GM23338 (cell line): ENCODE data around the gene SELENOF. TPM values are rescaled to one million over a fixed set of nuclear protein-coding genes. Genes with fewer than 3 reads are reported as not detected.

Source experiments
- ATAC-seq: fragments of 200-7000 bp; cut with Tn5 transposase; 3 replicates; pipeline ENCODE4 v1.9.1; 2020
- DNase-seq: peaks from one replicate; pipeline ENCODE4 v3.0.0-alpha.2; 2015; ENCODE audit warnings: low spot score
- H2AFZ ChIP-seq: fragments of 200-600 bp; sonication (generic); 2 replicates; pipeline ENCODE4 v1.8.0; 2016; ENCODE audit warnings: antibody characterized with exemption, mild to moderate bottlenecking, moderate library complexity
- H3F3A ChIP-seq: fragments of 200-600 bp; sonication (generic); replicated peaks from 2 replicates; pipeline ENCODE4 v1.8.0; 2017; ENCODE audit warnings: antibody characterized with exemption, mixed run types, low read depth
- H3K27ac ChIP-seq: fragments of 200-600 bp; sonication (generic); 2 replicates; pipeline ENCODE4 v1.6.1; 2016; ENCODE audit warnings: low read depth
- H3K27me3 ChIP-seq: fragments of 200-600 bp; sonication (generic); 2 replicates; pipeline ENCODE4 v1.8.0; 2016; ENCODE audit warnings: mild to moderate bottlenecking, mixed run types, moderate library complexity; ENCODE audit not compliant: insufficient read depth
- H3K36me3 ChIP-seq: fragments of 200-600 bp; sonication (generic); 2 replicates; pipeline ENCODE4 v1.8.0; 2016; ENCODE audit warnings: mild to moderate bottlenecking; ENCODE audit not compliant: insufficient read depth
- H3K4me1 ChIP-seq: fragments of 200-600 bp; sonication (generic); 2 replicates; pipeline ENCODE4 v1.8.0; 2016; ENCODE audit warnings: mild to moderate bottlenecking, moderate library complexity; ENCODE audit not compliant: insufficient read depth
- H3K4me2 ChIP-seq: fragments of 200-600 bp; sonication (generic); 2 replicates; pipeline ENCODE4 v1.7.1; 2017; ENCODE audit warnings: mixed run types
- H3K4me3 ChIP-seq: fragments of 200-600 bp; sonication (generic); 2 replicates; pipeline ENCODE4 v1.6.1; 2016; ENCODE audit warnings: mixed run types
- H3K79me2 ChIP-seq: fragments of 200-600 bp; sonication (generic); replicated peaks from 2 replicates; pipeline ENCODE4 v1.8.0; 2017; ENCODE audit warnings: mild to moderate bottlenecking; ENCODE audit not compliant: insufficient read depth
- H3K9me2 ChIP-seq: fragments of 200-600 bp; sonication (generic); 2 replicates; pipeline ENCODE4 v1.8.0; 2017; ENCODE audit not compliant: insufficient read depth
- H4K20me1 ChIP-seq: fragments of 200-600 bp; sonication (generic); replicated peaks from 2 replicates; pipeline ENCODE4 v1.8.0; 2017; ENCODE audit warnings: mild to moderate bottlenecking; ENCODE audit not compliant: insufficient read depth
- H3K27ac Mint-ChIP-seq: 2 replicates; pipeline ENCODE4 v1.8.0; 2020; ENCODE audit warnings: inconsistent platforms, mild to moderate bottlenecking, moderate library complexity, mixed read lengths
- H3K27me3 Mint-ChIP-seq: 3 replicates; pipeline ENCODE4 v1.8.0; 2022; ENCODE audit warnings: low read depth, mild to moderate bottlenecking, moderate library complexity, mixed read lengths, inconsistent platforms; ENCODE audit not compliant: insufficient read depth, poor library complexity
- H3K36me3 Mint-ChIP-seq: 3 replicates; pipeline ENCODE4 v1.8.0; 2021; ENCODE audit warnings: low read depth, mild to moderate bottlenecking, inconsistent platforms, moderate library complexity, mixed read lengths
- H3K4me1 Mint-ChIP-seq: 3 replicates; pipeline ENCODE4 v1.8.0; 2020; ENCODE audit warnings: mild to moderate bottlenecking, inconsistent platforms, mixed read lengths
- H3K4me3 Mint-ChIP-seq: 3 replicates; pipeline ENCODE4 v1.8.0; 2021; ENCODE audit warnings: moderate library complexity, mild to moderate bottlenecking, inconsistent platforms, mixed read lengths
- H3K9me3 Mint-ChIP-seq: 3 replicates; pipeline ENCODE4 v1.8.0; 2020; ENCODE audit warnings: moderate library complexity, mild to moderate bottlenecking, inconsistent platforms, mixed read lengths
- EZH2 ChIP-seq: fragments of 200-600 bp; sonication (generic); IDR thresholded peaks from one replicate; pipeline ENCODE4 v1.8.0; 2017; ENCODE audit warnings: antibody characterized with exemption, mild to moderate bottlenecking, low read depth; ENCODE audit not compliant: unreplicated experiment
- EZH2phosphoT487 ChIP-seq: fragments of 200-600 bp; sonication (generic); IDR thresholded peaks from one replicate; pipeline ENCODE4 v1.8.1; 2018; ENCODE audit warnings: antibody characterized with exemption; ENCODE audit not compliant: unreplicated experiment
- JUNB ChIP-seq: IDR thresholded peaks from one replicate; pipeline ENCODE4 v1.6.1; 2016; ENCODE audit warnings: antibody characterized with exemption; ENCODE audit not compliant: unreplicated experiment
- POLR2AphosphoS5 ChIP-seq: IDR thresholded peaks from 2 replicates; pipeline ENCODE4 v1.6.1; 2016; ENCODE audit warnings: antibody characterized with exemption, low read depth
- ZNF331 ChIP-seq: fragments of 250-450 bp; sonication (Bioruptor Pico); IDR thresholded peaks from 2 replicates; pipeline ENCODE4 v1.5.0; 2020; ENCODE audit warnings: low read depth, mild to moderate bottlenecking, moderate library complexity
- polyA plus RNA-seq: library from polyadenylated mRNA; unstranded; fragments of >200 nt; fragmentation: Nextera tagmentation; extraction: Ambion mirVana; gene quantifications from 2 replicates; pipeline ENCODE4 v1.2.1, GENCODE V29; 2016
- total RNA-seq: library from RNA; depleted of rRNA; stranded (reverse); fragments of >200 nt; shearing (Covaris generic); gene quantifications from 2 replicates; pipeline ENCODE4 v1.2.3, GENCODE V29; 2014
- TF ChIP-seq, protein P1 (sequence below): IDR thresholded peaks from one replicate; pipeline ENCODE4 v1.6.1; 2018; ENCODE audit warnings: antibody characterized with exemption; ENCODE audit not compliant: unreplicated experiment
- TF ChIP-seq, protein P2 (sequence below): IDR thresholded peaks from 2 replicates; pipeline ENCODE4 v1.6.1; 2016; ENCODE audit warnings: antibody characterized with exemption

SELENOF gene
- total and polyA plus RNA-seq, 2 experiments from 2014 or later: 113 to 142 TPM

DNA sequence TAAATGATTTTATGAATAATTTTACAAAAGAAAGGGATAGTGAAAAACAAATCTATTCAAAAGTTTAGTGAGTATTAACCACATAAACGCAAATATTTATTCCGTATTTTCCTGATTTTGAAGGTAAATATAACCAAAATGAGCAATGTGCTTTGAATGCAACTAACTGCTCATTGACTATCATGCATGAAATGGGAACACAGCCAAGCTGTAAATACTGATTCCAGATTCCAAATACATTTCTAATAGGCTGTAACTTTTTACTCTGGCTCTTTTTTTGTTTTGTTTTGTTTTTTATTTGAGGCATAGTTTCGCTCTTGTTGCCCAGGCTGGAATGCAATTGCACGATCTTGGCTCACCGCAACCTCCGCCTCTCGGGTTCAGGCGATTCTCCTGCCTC lies 41.8 kb downstream of the SELENOF start:
- Mint-ChIP-seq H3K9me3 (no peaks in the 10 kb centered on the region), H3K4me3 (no peak overlapping the region), H3K4me1 (peaks cover 12% of the 10 kb centered on the region), H3K27ac (no peak overlapping the region), H3K36me3 (peaks cover 15% of the 10 kb centered on the region; the same call in 2 of the 3 replicates), H3K27me3 (no peaks in the 10 kb centered on the region)
- 0 out of 2 replicates have a peak, but pooled peaks cover 6% of the 10 kb centered on the region for H4K20me1 ChIP-seq
- H3F3A ChIP-seq: no peaks in the 10 kb centered on the region
- no peak overlapping the region for H2AFZ ChIP-seq
- no peak overlapping the region for H3K27ac ChIP-seq
- no peaks in the 10 kb centered on the region for H3K36me3 ChIP-seq
- ATAC-seq (no peak), DNase-seq (no peak)
- no peaks in the 10 kb centered on the region for H3K27me3 ChIP-seq
- TF ChIP-seq ZNF331 (no peak), POLR2AphosphoS5 (no peak)
- H3K4me2 ChIP-seq: no peak overlapping the region
- peaks cover 17% of the 10 kb centered on the region for H3K79me2 ChIP-seq
- H3K9me2 ChIP-seq: no peaks in the 10 kb centered on the region; the same call in 1 of the 2 replicates
- H3K4me1 ChIP-seq: peaks cover 15% of the 10 kb centered on the region
- no peak overlapping the region for H3K4me3 ChIP-seq

DNA sequence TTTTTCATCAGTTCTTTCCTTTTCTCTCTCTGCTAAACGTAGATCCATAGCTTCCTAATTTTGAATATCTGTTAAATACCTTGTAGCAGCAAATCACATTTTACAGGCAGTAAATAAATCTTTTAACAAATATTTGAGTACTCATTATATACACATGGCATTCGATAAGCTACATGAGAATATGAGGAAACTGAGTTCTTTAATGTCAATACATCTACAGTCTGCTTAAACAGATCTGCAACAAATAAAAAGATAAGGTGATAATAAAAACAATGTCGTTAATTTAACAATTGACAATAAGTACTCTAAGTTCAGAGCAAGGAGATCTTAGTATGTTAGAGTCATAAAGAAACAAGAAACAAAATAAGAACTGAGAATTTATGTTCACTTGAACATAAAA lies 42.9 kb downstream of the SELENOF start:
- H3K9me2 ChIP-seq: no peaks in the 10 kb centered on the region; the same call in 1 of the 2 replicates
- TF ChIP-seq ZNF331 (no peak), JUNB (no peak), POLR2AphosphoS5 (no peak), EZH2 (no peak), EZH2phosphoT487 (no peak)
- TF ChIP-seq, protein P1, sequence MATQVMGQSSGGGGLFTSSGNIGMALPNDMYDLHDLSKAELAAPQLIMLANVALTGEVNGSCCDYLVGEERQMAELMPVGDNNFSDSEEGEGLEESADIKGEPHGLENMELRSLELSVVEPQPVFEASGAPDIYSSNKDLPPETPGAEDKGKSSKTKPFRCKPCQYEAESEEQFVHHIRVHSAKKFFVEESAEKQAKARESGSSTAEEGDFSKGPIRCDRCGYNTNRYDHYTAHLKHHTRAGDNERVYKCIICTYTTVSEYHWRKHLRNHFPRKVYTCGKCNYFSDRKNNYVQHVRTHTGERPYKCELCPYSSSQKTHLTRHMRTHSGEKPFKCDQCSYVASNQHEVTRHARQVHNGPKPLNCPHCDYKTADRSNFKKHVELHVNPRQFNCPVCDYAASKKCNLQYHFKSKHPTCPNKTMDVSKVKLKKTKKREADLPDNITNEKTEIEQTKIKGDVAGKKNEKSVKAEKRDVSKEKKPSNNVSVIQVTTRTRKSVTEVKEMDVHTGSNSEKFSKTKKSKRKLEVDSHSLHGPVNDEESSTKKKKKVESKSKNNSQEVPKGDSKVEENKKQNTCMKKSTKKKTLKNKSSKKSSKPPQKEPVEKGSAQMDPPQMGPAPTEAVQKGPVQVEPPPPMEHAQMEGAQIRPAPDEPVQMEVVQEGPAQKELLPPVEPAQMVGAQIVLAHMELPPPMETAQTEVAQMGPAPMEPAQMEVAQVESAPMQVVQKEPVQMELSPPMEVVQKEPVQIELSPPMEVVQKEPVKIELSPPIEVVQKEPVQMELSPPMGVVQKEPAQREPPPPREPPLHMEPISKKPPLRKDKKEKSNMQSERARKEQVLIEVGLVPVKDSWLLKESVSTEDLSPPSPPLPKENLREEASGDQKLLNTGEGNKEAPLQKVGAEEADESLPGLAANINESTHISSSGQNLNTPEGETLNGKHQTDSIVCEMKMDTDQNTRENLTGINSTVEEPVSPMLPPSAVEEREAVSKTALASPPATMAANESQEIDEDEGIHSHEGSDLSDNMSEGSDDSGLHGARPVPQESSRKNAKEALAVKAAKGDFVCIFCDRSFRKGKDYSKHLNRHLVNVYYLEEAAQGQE: no peak
- TF ChIP-seq, protein P2, sequence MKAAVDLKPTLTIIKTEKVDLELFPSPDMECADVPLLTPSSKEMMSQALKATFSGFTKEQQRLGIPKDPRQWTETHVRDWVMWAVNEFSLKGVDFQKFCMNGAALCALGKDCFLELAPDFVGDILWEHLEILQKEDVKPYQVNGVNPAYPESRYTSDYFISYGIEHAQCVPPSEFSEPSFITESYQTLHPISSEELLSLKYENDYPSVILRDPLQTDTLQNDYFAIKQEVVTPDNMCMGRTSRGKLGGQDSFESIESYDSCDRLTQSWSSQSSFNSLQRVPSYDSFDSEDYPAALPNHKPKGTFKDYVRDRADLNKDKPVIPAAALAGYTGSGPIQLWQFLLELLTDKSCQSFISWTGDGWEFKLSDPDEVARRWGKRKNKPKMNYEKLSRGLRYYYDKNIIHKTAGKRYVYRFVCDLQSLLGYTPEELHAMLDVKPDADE: no peak

More for the DNA sequence above, 42.9 kb downstream of the SELENOF start:
- DNase-seq: no peak
- Histone ChIP-seq H3K36me3 (no peaks in the 10 kb centered on the region), H3F3A (no peaks in the 10 kb centered on the region), H3K4me3 (no peak overlapping the region), H2AFZ (no peak overlapping the region), H3K79me2 (peaks cover 26% of the 10 kb centered on the region), H4K20me1 (0 out of 2 replicates have a peak, but pooled peaks cover 6% of the 10 kb centered on the region), H3K27me3 (no peaks in the 10 kb centered on the region), H3K4me2 (no peak overlapping the region), H3K4me1 (peaks cover 15% of the 10 kb centered on the region), H3K27ac (no peak overlapping the region)
- ATAC-seq: no peak
- Mint-ChIP-seq H3K9me3 (no peaks in the 10 kb centered on the region), H3K4me3 (no peak overlapping the region), H3K36me3 (peaks cover 15% of the 10 kb centered on the region; the same call in 2 of the 3 replicates), H3K4me1 (peaks cover 16% of the 10 kb centered on the region), H3K27ac (no peak overlapping the region), H3K27me3 (no peaks in the 10 kb centered on the region)
